ENCODE measurements around the gene GTF2I.

GTF2I gene

DNA sequence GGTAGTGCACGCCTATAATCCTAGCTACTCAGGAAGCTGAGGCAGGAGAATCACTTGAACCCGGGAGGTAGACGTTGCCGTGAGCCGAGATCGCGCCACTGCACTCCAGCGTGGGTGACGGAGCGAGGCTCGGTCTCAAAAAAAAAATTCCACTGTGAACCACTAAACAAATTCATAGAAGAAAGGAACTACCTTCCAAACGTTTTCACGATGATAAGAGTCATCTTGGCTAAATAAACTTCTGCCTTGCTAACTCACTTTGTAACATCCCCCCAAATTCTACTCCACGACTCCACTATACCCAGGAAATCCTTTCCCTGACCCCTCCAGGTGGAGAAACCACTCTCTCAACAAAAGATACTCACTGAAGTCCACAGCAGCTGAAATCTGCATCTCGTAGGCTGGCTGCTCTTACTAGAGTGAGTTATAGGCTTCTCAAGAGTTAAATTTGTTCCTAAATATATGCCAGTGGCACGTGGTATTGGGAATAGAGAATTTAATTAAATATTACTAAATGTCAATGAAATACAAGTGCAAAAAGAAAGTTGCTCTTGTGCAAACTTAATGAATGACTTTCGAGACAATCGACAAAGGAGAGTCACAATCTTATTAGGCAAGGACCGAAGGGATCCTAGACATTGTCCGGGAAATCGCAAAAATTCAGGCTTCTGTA is 1.6 kb upstream of the GTF2I start:
- TF ChIP-seq ZNF70 (CRISPR knock-in tag; IDR thresholded peaks at IDR 0.05) (no peak), ZC3H10 (CRISPR knock-in tag; IDR thresholded peaks at IDR 0.05) (no peak), GLIS3 (CRISPR knock-in tag; IDR thresholded peaks at IDR 0.05) (no peak), ZFP30 (CRISPR knock-in tag; IDR thresholded peaks at IDR 0.05) (no peak), ISL1 (CRISPR knock-in tag; IDR thresholded peaks at IDR 0.05) (no peak), TCF4 (CRISPR knock-in tag; IDR thresholded peaks at IDR 0.05; ENCODE audit: borderline replicate concordance) (no peak), ESRRG (CRISPR knock-in tag; IDR thresholded peaks at IDR 0.05) (no peak), RARB (CRISPR knock-in tag; IDR thresholded peaks at IDR 0.05) (no peak), SNAI2 (CRISPR knock-in tag; IDR thresholded peaks at IDR 0.05) (no peak), ARNTL (CRISPR knock-in tag; IDR thresholded peaks at IDR 0.05; ENCODE audit: borderline replicate concordance, low read depth) (no peak), CSDC2 (CRISPR knock-in tag; IDR thresholded peaks at IDR 0.05) (no peak), CREB5 (CRISPR knock-in tag; IDR thresholded peaks at IDR 0.05; ENCODE audit: low read depth) (no peak), ZNF565 (CRISPR knock-in tag; conservative IDR thresholded peaks at IDR 0.05; ENCODE audit: low read depth) (no peak), TOX (CRISPR knock-in tag; IDR thresholded peaks at IDR 0.05; ENCODE audit: borderline replicate concordance) (no peak), OSR1 (CRISPR knock-in tag; IDR thresholded peaks at IDR 0.05) (no peak)
- TF ChIP-seq, protein P1, sequence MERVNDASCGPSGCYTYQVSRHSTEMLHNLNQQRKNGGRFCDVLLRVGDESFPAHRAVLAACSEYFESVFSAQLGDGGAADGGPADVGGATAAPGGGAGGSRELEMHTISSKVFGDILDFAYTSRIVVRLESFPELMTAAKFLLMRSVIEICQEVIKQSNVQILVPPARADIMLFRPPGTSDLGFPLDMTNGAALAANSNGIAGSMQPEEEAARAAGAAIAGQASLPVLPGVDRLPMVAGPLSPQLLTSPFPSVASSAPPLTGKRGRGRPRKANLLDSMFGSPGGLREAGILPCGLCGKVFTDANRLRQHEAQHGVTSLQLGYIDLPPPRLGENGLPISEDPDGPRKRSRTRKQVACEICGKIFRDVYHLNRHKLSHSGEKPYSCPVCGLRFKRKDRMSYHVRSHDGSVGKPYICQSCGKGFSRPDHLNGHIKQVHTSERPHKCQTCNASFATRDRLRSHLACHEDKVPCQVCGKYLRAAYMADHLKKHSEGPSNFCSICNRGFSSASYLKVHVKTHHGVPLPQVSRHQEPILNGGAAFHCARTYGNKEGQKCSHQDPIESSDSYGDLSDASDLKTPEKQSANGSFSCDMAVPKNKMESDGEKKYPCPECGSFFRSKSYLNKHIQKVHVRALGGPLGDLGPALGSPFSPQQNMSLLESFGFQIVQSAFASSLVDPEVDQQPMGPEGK (CRISPR knock-in tag; IDR thresholded peaks at IDR 0.05; ENCODE audit: borderline replicate concordance): no peak
- TF ChIP-seq, protein P2, sequence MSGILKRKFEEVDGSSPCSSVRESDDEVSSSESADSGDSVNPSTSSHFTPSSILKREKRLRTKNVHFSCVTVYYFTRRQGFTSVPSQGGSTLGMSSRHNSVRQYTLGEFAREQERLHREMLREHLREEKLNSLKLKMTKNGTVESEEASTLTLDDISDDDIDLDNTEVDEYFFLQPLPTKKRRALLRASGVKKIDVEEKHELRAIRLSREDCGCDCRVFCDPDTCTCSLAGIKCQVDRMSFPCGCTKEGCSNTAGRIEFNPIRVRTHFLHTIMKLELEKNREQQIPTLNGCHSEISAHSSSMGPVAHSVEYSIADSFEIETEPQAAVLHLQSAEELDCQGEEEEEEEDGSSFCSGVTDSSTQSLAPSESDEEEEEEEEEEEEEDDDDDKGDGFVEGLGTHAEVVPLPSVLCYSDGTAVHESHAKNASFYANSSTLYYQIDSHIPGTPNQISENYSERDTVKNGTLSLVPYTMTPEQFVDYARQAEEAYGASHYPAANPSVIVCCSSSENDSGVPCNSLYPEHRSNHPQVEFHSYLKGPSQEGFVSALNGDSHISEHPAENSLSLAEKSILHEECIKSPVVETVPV (CRISPR knock-in tag; IDR thresholded peaks at IDR 0.05): no peak
- no peak for ATAC-seq

GRCh38 chr7:74656441-74656836 is 1.1 kb upstream of the GTF2I start:
- peak; percentile 4 for ATAC-seq
- TF ChIP-seq ZNF565 (CRISPR knock-in tag; conservative IDR thresholded peaks at IDR 0.05; ENCODE audit: low read depth) (no peak), GLIS3 (CRISPR knock-in tag; IDR thresholded peaks at IDR 0.05) (no peak; the same call in 1 of the 2 replicates), ZFP3 (CRISPR knock-in tag; IDR thresholded peaks at IDR 0.05) (no peak)
- TF ChIP-seq, protein P2 (CRISPR knock-in tag; IDR thresholded peaks at IDR 0.05): no peak

GRCh38 chr7:74656837-74657691 is 454 bp upstream of the GTF2I start:
- peak; percentile 96 for ATAC-seq
- TF ChIP-seq PPARA (CRISPR knock-in tag; IDR thresholded peaks at IDR 0.05; ENCODE audit: borderline replicate concordance) (no peak), CSDC2 (CRISPR knock-in tag; IDR thresholded peaks at IDR 0.05) (no peak), ZFP3 (CRISPR knock-in tag; IDR thresholded peaks at IDR 0.05) (peak; percentile 53; the same call in 1 of the 2 replicates), ZC3H10 (CRISPR knock-in tag; IDR thresholded peaks at IDR 0.05) (no peak), RARB (CRISPR knock-in tag; IDR thresholded peaks at IDR 0.05) (no peak), BACH2 (CRISPR knock-in tag; IDR thresholded peaks at IDR 0.05; ENCODE audit: borderline replicate concordance) (no peak), SNAI2 (CRISPR knock-in tag; IDR thresholded peaks at IDR 0.05) (no peak; the same call in 1 of the 2 replicates), POU6F1 (CRISPR knock-in tag; IDR thresholded peaks at IDR 0.05; ENCODE audit: borderline replicate concordance, low read depth) (no peak), TOX (CRISPR knock-in tag; IDR thresholded peaks at IDR 0.05; ENCODE audit: borderline replicate concordance) (no peak), TSHZ2 (CRISPR knock-in tag; IDR thresholded peaks at IDR 0.05) (peak; percentile 55; the same call in 1 of the 2 replicates), TCF4 (CRISPR knock-in tag; IDR thresholded peaks at IDR 0.05; ENCODE audit: borderline replicate concordance) (no peak)
- TF ChIP-seq, protein P1 (CRISPR knock-in tag; IDR thresholded peaks at IDR 0.05; ENCODE audit: borderline replicate concordance): no peak
